ENCODE results near the gene GRM7.

Gene GRM7

DNA sequence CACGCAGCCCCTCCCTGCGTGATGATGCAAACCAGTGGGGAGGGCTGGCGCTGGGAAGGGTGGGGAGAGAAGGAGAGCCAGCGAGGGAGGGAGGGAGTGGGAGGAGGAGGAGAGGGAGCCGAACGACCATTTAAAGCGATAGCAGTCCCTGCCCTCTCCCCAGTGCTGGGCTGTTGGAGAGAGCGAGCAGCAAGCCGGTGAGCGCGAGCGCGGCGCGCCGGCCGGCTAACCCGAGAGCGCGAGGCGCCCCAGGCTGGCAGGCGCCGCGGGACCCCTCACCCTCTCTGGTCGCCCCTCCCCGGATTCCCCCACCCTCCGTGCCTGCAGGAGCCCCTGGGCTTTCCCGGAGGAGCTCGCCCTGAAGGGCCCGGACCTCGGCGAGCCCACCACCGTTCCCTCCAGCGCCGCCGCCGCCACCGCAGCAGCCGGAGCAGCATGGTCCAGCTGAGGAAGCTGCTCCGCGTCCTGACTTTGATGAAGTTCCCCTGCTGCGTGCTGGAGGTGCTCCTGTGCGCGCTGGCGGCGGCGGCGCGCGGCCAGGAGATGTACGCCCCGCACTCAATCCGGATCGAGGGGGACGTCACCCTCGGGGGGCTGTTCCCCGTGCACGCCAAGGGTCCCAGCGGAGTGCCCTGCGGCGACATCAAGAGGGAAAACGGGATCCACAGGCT, at the start of gene GRM7:
GRM7 (plus strand) TSS at position 162 of the 671 bp plus-strand sequence.
- no peak for TF ChIP-seq CTCF (conservative IDR thresholded peaks at IDR 0.05; ENCODE audit: low read depth, low read length)
- no peak for DNase-seq (ENCODE audit: low read depth)
- H3K4me3 ChIP-seq (ENCODE audit: low read depth, low read length) = no peak within 1 kb of the TSS

- DNase-seq (ENCODE audit: low read depth) = no peak
- H3K4me3 ChIP-seq (ENCODE audit: low read depth, low read length) = no peak overlapping the region
- TF ChIP-seq CTCF (conservative IDR thresholded peaks at IDR 0.05; ENCODE audit: low read depth, low read length) = no peak
Measured at GRCh38 chr3:6821411-6821810, 39.5 kb upstream of the GRM7 start.

- DNase-seq (ENCODE audit: low read depth) = no peak
- no peak overlapping the region for H3K4me3 ChIP-seq (ENCODE audit: low read depth, low read length)
- TF ChIP-seq CTCF (conservative IDR thresholded peaks at IDR 0.05; ENCODE audit: low read depth, low read length) = no peak
Measured at GRCh38 chr3:6825524-6825923, 35.4 kb upstream of the GRM7 start.

- no peak for DNase-seq (ENCODE audit: low read depth)
- TF ChIP-seq CTCF (conservative IDR thresholded peaks at IDR 0.05; ENCODE audit: low read depth, low read length) = no peak
Measured at GRCh38 chr3:6827453-6827852, 33.5 kb upstream of the GRM7 start.

GRCh38 chr3:6844723-6845122, 16.2 kb upstream of the GRM7 start:
- DNase-seq (ENCODE audit: low read depth) = no peak
- TF ChIP-seq CTCF (conservative IDR thresholded peaks at IDR 0.05; ENCODE audit: low read depth, low read length) = no peak
- no peak overlapping the region for H3K4me3 ChIP-seq (ENCODE audit: low read depth, low read length)

More at GRCh38 chr3:6827453-6827852, 33.5 kb upstream of the GRM7 start:
- H3K4me3 ChIP-seq (ENCODE audit: low read depth, low read length) = no peak overlapping the region

DNA sequence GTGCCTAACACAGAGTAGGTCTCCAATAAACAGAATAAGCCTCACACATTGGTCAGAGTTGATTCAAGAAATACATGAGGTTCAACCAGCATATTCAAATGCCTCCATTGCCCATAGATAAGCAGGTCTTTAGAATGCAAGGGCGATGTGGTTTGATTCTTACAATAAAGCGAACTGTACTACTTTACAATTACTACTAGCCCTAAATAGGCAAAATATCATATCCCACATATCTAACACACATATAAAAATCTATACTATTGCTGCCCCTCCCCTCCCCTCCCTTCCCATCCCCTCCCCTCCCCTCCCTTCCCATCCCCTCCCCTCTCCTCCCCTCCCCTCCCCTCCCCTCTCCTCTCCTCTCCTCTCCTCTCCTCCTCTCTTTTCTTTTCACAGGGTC, 6.7 kb upstream of the GRM7 start:
- no peak for TF ChIP-seq CTCF (conservative IDR thresholded peaks at IDR 0.05; ENCODE audit: low read depth, low read length)
- no peak overlapping the region for H3K4me3 ChIP-seq (ENCODE audit: low read depth, low read length)
- DNase-seq (ENCODE audit: low read depth) = no peak

DNA sequence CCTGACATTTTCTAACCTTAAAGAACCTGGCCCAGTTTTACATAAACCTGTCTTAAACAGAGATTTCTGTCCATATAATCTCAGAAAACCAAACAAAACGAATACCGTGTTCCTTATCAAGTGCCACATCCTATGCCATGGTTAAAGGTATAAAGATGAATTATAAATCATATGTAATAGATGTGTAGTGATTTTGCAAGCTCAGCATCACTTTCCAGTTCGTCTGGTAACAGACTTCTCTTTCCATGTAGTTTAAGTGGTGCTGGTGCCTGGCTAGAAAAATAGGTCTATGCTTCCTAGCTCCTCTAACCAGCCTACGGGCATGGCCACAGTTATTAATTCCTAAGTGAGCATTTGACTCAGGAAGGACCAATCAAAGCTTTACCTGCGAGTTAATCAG, 3.4 kb upstream of the GRM7 start:
- no peak overlapping the region for H3K4me3 ChIP-seq (ENCODE audit: low read depth, low read length)
- no peak for TF ChIP-seq CTCF (conservative IDR thresholded peaks at IDR 0.05; ENCODE audit: low read depth, low read length)

More for the DNA sequence above, 3.4 kb upstream of the GRM7 start:
- no peak for DNase-seq (ENCODE audit: low read depth)

All from choroid plexus epithelial cell (primary cell).